ENCODE data around the gene CNEP1R1. TPM values are rescaled to one million over a fixed set of nuclear protein-coding genes. Genes with fewer than 3 reads are reported as not detected.

CNEP1R1 gene
- total and polyA plus RNA-seq, 2 of the 8 experiments (the other 6 are each of a cell fraction or from before 2014, with no cell fraction given): 10.6 to 13.6 TPM

DNA sequence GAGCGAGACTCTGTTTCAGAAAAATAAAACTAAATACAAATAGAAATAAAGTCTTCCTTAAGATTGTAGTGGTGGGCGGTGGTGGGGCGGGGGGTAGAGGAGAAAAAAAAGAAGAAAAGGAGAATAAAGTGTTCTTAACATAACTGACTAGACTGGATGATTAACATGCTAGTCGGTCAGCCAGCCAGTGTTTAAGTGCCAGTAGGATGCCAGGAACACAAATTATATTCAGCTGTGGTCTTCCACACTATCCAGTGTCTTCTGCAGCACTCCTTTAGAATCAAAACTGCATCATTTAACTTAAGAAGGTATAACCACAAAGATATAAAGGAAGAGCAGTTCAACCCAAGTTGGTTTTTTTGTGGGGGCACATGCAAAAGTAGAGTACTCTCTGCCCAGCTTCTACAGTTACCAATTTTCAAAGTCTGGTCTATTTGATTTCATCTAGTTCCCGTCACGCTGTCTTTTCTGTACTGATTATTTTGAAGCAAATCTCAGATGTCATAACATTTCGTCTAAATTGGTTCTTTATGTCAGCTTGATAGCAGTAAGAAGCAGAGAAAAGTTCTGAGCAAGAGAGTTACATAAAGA, 56.5 kb downstream of the CNEP1R1 start:
- DNase-seq (ENCODE audit: low read depth in 1 of 2, low spot score in 2 of 2) (no peak), FAIRE-seq (no peak)
- TF ChIP-seq YY1 (IDR thresholded peaks at IDR 0.05; ENCODE audit: low read depth, low read length) (no peak), EZH2 (IDR thresholded peaks at IDR 0.05; ENCODE audit: low read depth, low read length, severe bottlenecking) (no peak), SIN3A (conservative IDR thresholded peaks at IDR 0.05 in 1 of 2, IDR thresholded peaks at IDR 0.05 in 1 of 2; ENCODE audit: low read depth in 1 of 2, low read length in 2 of 2) (no peak), TEAD4 (IDR thresholded peaks at IDR 0.05; ENCODE audit: low read depth, low read length) (no peak), POLR2AphosphoS5 (IDR thresholded peaks at IDR 0.05; ENCODE audit: low read depth, low read length) (no peak), SRF (IDR thresholded peaks at IDR 0.05; ENCODE audit: low read depth, low read length) (no peak), CEBPB (IDR thresholded peaks at IDR 0.05; ENCODE audit: low read depth, low read length) (no peak), RFX5 (IDR thresholded peaks at IDR 0.05; ENCODE audit: borderline replicate concordance, low read depth, low read length) (no peak), CBX5 (IDR thresholded peaks at IDR 0.05; ENCODE audit: low read depth, low read length) (no peak), SIX5 (IDR thresholded peaks at IDR 0.05; ENCODE audit: low read depth, low read length) (no peak), TAF1 (IDR thresholded peaks at IDR 0.05; ENCODE audit: low read depth, low read length) (no peak), CREB1 (IDR thresholded peaks at IDR 0.05) (no peak), BCL11A (IDR thresholded peaks at IDR 0.05; ENCODE audit: low read depth in 2 of 2, low read length in 2 of 2) (no peak)
- TF ChIP-seq, protein P1, sequence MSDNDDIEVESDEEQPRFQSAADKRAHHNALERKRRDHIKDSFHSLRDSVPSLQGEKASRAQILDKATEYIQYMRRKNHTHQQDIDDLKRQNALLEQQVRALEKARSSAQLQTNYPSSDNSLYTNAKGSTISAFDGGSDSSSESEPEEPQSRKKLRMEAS (IDR thresholded peaks at IDR 0.05): no peak
- H2BK120ac ChIP-seq (replicated peaks; ENCODE audit: low read depth, low read length): no peak overlapping the region
- H3K4ac ChIP-seq (replicated peaks; ENCODE audit: insufficient read length, low read depth, low read length): no peak overlapping the region
- 84 to 100% methylated on average over 2 to 7 of the region's 7 CpGs for WGBS, 2 experiments (ENCODE audit: extremely low coverage in 1 of 2, insufficient coverage in 1 of 2, insufficient read length in 1 of 2, insufficient replicate concordance in 2 of 2, low coverage in 1 of 2, low lambda C conversion rate in 2 of 2, missing lambda C conversion rate in 1 of 2)
- ChIA-PET POLR2A (ENCODE audit: partially characterized antibody) (no interaction called here), CTCF (ENCODE audit: partially characterized antibody) (interaction anchor here (0.9 to 2.5 kb wide), 3 partner anchors 14 to 129 kb away, joined by 3 to 14 read pairs (median 8); partner anchors contain the start of gene CNEP1R1)
- H4K8ac ChIP-seq (ENCODE audit: extremely low read depth, insufficient read depth, low read length): no peak overlapping the region
- no peaks in the 10 kb centered on the region; the same call in 1 of the 2 replicates for H3K79me1 ChIP-seq (ENCODE audit: low read depth, low read length)
- no peak overlapping the region for H2AK5ac ChIP-seq (ENCODE audit: low read depth, low read length)
- H3K27ac ChIP-seq (ENCODE audit: low read depth, low read length): no peak overlapping the region
- no peak overlapping the region for H2BK15ac ChIP-seq (ENCODE audit: low read length)
- H2BK5ac ChIP-seq (ENCODE audit: low read depth, low read length): no peak overlapping the region
- no peaks in the 10 kb centered on the region for H3K79me2 ChIP-seq (ENCODE audit: control insufficient read depth in 1 of 2, insufficient read depth in 2 of 2, low read length in 2 of 2)
- no peaks in the 10 kb centered on the region for H3K23me2 ChIP-seq (ENCODE audit: low read depth, low read length)
- H4K5ac ChIP-seq (ENCODE audit: insufficient read length, low read depth, low read length): no peak overlapping the region
- no peak overlapping the region for H3K4me2 ChIP-seq (ENCODE audit: insufficient read depth in 1 of 2, low read depth in 2 of 2, low read length in 2 of 2)
- no peaks in the 10 kb centered on the region for H3K27me3 ChIP-seq (replicated peaks in 1 of 4; ENCODE audit: control insufficient read depth in 3 of 4, extremely low read depth in 1 of 4, insufficient read depth in 3 of 4, low read length in 3 of 4)
- no peak overlapping the region for H3K18ac ChIP-seq (ENCODE audit: extremely low read depth, low read length)
- no peak overlapping the region for H3K14ac ChIP-seq (ENCODE audit: insufficient read length)
- no peak overlapping the region for H2BK20ac ChIP-seq (ENCODE audit: low read length)
- H3K4me3 ChIP-seq (ENCODE audit: extremely low read depth in 1 of 4, insufficient read depth in 2 of 4, low read depth in 3 of 4, low read length in 4 of 4): no peak overlapping the region
- no peak overlapping the region for H3K9ac ChIP-seq (replicated peaks in 1 of 4; ENCODE audit: extremely low read depth in 1 of 4, low read depth in 3 of 4, low read length in 3 of 4)
- no peak overlapping the region for H3K23ac ChIP-seq (ENCODE audit: insufficient read length)
- no peak overlapping the region for H4K91ac ChIP-seq (replicated peaks; ENCODE audit: insufficient read length, low read length)
- H4K20me1 ChIP-seq (replicated peaks in 1 of 2; ENCODE audit: control insufficient read depth in 1 of 2, insufficient read depth in 2 of 2, low read length in 2 of 2): peaks cover 0 to 1% of the 10 kb centered on the region in 2 experiments
- no peak overlapping the region for H2BK12ac ChIP-seq (ENCODE audit: low read depth, low read length)
- H2AFZ ChIP-seq (ENCODE audit: low read length): no peak overlapping the region
- H3K36me3 ChIP-seq (ENCODE audit: control insufficient read depth in 2 of 4, insufficient read depth in 4 of 4, low read length in 3 of 4): peaks cover 5 to 42% (median 31%) of the 10 kb centered on the region in 4 experiments
- H3K9me3 ChIP-seq (ENCODE audit: insufficient read depth in 2 of 2, low read depth in 1 of 2, low read length in 1 of 2): no peaks in the 10 kb centered on the region
- H3K56ac ChIP-seq (replicated peaks; ENCODE audit: insufficient read length, low read depth, low read length): no peak overlapping the region
- no peaks in the 10 kb centered on the region for H3K4me1 ChIP-seq (replicated peaks in 1 of 4; ENCODE audit: control insufficient read depth in 3 of 4, insufficient read depth in 4 of 4, low read length in 3 of 4)
